ENCODE measurements around the gene MYMK.

DNA sequence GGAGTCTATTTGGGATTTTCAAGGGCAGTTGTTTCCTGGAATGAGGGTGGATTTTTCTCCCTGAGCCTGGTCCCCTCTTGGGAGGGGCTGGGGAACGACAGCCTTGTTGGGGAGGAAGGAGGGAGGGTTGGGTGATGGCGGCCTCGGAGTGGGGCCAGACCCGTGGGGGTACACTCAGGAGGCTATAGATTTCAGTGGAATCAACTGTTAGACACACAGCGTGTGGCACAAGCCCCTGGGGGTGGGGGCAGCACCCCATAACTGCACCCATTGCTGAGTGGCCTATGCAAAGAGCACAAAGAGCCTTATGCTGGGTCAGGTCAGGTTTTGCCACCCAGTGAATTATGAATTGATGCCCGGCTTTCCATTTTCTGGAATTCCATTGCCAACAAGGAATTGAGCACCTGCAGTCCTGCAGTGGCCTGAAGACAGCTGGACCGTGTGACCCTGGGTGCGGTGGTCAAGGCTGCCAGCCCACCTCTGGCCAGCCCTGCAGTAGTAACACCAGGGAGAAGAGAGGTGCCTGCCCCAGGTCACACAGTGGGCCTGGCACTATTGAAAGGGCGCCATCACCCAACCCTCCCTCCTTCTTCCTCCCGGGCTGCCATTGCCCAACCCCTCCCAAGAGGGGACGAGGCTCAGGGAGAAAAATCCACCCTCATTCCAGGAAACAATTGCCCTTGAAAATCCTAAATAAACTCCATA is 8.4 kb downstream of the MYMK start:
- no peak for TF ChIP-seq ETS1 (IDR thresholded peaks at IDR 0.05)
- TF ChIP-seq CTCF (conservative IDR thresholded peaks at IDR 0.05; ENCODE audit: low read depth in 2 of 2), result no peak
- TF ChIP-seq CREB1 (CRISPR knock-in tag; IDR thresholded peaks at IDR 0.05; ENCODE audit: low read depth), result no peak
- TF ChIP-seq EZH2 (IDR thresholded peaks at IDR 0.05; ENCODE audit: low read depth, unreplicated experiment), result no peak
- no peak for TF ChIP-seq EZH2phosphoT487 (IDR thresholded peaks at IDR 0.05; ENCODE audit: unreplicated experiment)
- no peak for TF ChIP-seq NANOG (IDR thresholded peaks at IDR 0.05; ENCODE audit: borderline replicate concordance)
- no peak for TF ChIP-seq ZNF114 (CRISPR knock-in tag; IDR thresholded peaks at IDR 0.05)
- TF ChIP-seq, protein P1, sequence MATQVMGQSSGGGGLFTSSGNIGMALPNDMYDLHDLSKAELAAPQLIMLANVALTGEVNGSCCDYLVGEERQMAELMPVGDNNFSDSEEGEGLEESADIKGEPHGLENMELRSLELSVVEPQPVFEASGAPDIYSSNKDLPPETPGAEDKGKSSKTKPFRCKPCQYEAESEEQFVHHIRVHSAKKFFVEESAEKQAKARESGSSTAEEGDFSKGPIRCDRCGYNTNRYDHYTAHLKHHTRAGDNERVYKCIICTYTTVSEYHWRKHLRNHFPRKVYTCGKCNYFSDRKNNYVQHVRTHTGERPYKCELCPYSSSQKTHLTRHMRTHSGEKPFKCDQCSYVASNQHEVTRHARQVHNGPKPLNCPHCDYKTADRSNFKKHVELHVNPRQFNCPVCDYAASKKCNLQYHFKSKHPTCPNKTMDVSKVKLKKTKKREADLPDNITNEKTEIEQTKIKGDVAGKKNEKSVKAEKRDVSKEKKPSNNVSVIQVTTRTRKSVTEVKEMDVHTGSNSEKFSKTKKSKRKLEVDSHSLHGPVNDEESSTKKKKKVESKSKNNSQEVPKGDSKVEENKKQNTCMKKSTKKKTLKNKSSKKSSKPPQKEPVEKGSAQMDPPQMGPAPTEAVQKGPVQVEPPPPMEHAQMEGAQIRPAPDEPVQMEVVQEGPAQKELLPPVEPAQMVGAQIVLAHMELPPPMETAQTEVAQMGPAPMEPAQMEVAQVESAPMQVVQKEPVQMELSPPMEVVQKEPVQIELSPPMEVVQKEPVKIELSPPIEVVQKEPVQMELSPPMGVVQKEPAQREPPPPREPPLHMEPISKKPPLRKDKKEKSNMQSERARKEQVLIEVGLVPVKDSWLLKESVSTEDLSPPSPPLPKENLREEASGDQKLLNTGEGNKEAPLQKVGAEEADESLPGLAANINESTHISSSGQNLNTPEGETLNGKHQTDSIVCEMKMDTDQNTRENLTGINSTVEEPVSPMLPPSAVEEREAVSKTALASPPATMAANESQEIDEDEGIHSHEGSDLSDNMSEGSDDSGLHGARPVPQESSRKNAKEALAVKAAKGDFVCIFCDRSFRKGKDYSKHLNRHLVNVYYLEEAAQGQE (IDR thresholded peaks at IDR 0.05; ENCODE audit: unreplicated experiment), result no peak
- TF ChIP-seq JUNB (IDR thresholded peaks at IDR 0.05; ENCODE audit: unreplicated experiment), result no peak
- TF ChIP-seq POLR2AphosphoS5 (IDR thresholded peaks at IDR 0.05; ENCODE audit: low read depth), result no peak
- TF ChIP-seq ZNF331 (CRISPR knock-in tag; IDR thresholded peaks at IDR 0.05; ENCODE audit: low read depth), result no peak
- no peak for TF ChIP-seq STAT1 (IDR thresholded peaks at IDR 0.05; ENCODE audit: unreplicated experiment)

All from GM23338 (cell line).